ENCODE results near the gene ACVR2A.
A peak's percentile ranks its signal among the peaks of the same experiment; 100 is the strongest.

The ACVR2A gene

GRCh38 chr2:147843864-147844696 lies 749 bp upstream of the ACVR2A start:
- H3K4me3 ChIP-seq (ENCODE audit: low read depth, low read length), result peak overlapping the region; percentile 64
- TF ChIP-seq CTCF (IDR thresholded peaks at IDR 0.05; ENCODE audit: borderline replicate concordance, insufficient read depth, low read depth, low read length), result no peak

DNA sequence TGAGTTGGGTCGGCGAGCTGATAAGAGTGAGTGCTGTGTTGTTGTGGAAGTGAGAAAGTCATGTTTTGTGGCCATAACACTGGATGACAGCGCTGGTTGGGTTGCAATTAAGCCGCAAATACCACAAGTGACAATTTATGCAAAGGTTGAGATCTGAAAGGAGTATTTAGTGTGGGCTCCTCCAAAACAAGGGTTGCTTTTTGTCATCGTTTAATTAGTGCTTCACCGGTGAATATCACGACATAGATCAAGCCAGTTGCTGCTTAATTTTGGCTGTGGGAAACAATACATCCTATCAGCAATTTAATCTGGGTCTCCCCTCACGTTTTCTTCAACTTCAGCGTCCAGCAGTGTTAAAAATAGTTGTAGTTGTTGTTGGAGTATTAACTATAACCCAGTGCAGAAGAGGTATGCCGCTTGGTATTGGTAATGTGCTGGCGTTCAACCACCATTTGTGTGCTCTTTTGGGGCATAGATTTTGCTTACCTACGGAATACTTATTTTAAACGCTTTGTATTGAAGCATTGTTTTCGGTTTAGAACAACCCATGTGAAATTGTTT lies 662 bp downstream of the ACVR2A start:
- TF ChIP-seq CTCF (IDR thresholded peaks at IDR 0.05; ENCODE audit: borderline replicate concordance, insufficient read depth, low read depth, low read length), result no peak
- H3K4me3 ChIP-seq (ENCODE audit: low read depth, low read length), result peak overlapping the region; percentile 64

GRCh38 chr2:147846412-147847081 lies 1.7 kb downstream of the ACVR2A start:
- no peak overlapping the region for H3K4me3 ChIP-seq (ENCODE audit: low read depth, low read length)
- no peak for TF ChIP-seq CTCF (IDR thresholded peaks at IDR 0.05; ENCODE audit: borderline replicate concordance, insufficient read depth, low read depth, low read length)

GRCh38 chr2:147847746-147848391 lies 3.0 kb downstream of the ACVR2A start:
- no peak for TF ChIP-seq CTCF (IDR thresholded peaks at IDR 0.05; ENCODE audit: borderline replicate concordance, insufficient read depth, low read depth, low read length)
- no peak overlapping the region for H3K4me3 ChIP-seq (ENCODE audit: low read depth, low read length)

DNA sequence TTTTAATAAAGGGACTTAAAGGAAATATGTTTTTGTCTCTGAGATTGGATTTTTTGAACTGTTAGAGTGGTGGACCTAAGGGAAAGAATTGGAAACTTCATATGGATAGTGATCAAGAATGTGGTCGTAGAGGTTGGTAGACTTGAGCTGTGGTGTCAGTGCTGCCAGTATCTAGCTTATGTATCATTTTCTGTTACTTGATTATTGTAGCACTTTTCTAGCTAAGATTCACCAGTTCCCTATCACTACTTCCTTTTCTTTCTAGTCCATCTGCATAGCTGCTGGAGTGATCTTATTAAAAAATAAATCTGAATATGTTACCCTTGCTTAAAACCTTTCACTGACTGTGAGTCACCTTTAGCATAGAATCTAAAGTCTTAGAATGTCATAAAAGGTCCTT lies 6.0 kb downstream of the ACVR2A start:
- no peak for TF ChIP-seq CTCF (IDR thresholded peaks at IDR 0.05; ENCODE audit: borderline replicate concordance, insufficient read depth, low read depth, low read length)
- H3K4me3 ChIP-seq (ENCODE audit: low read depth, low read length), result no peak overlapping the region

DNA sequence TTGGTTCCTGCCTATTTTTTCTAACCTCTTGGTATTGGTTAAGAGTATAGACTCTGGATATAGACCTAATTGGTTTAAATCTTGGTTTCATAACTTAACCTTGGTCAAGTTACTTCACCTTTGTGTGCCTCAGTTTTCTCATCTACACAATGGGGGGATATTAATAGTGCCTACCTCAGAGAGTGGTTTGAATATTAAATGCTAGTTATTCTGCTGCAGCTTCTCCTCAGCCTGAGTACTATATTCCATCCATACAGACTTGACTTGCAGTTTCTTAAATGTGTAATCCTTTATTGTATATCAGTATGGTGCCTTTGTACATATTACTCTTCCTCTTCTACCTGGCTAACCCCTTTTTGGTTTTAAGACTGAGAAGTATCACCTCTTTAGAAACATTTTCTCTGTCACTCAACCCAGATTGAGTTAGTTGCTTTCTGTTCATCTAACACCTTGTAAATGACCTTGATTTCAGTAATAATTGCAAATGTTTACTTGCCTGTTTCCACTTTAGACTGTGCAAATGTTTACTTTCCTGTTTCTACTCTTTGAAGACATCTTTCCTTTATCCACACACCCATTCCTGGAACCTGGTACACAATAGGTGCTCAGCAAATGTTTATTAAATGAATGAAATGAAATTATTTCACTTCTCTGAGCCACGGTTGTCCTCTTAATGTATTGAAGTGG lies 6.6 kb downstream of the ACVR2A start:
- no peak for TF ChIP-seq CTCF (IDR thresholded peaks at IDR 0.05; ENCODE audit: borderline replicate concordance, insufficient read depth, low read depth, low read length)

More for the DNA sequence above, 6.6 kb downstream of the ACVR2A start:
- H3K4me3 ChIP-seq (ENCODE audit: low read depth, low read length), result no peak overlapping the region

All from GM12875 (cell line).